H1 (cell line): ENCODE measurements around the gene ANKS1A. TPM values are rescaled to one million over a fixed set of nuclear protein-coding genes. Genes with fewer than 3 reads are reported as not detected.

ENCODE experiments used
- CBX8 ChIP-seq: fragments of 300-800, 300-1000 bp; sonication (generic); IDR thresholded peaks from 2 replicates; pipeline ENCODE4 v1.7.1; 2016; ENCODE audit warnings: low read depth, low read length, borderline replicate concordance
- CTBP2 ChIP-seq: IDR thresholded peaks from 2 replicates; pipeline ENCODE4 v1.7.0; 2011; ENCODE audit warnings: borderline replicate concordance, mild to moderate bottlenecking, moderate library complexity, mixed read lengths, low read length; ENCODE audit not compliant: insufficient read depth, insufficient read length
- RBBP5 ChIP-seq: IDR thresholded peaks from 2 replicates; pipeline ENCODE4 v1.7.1; 2012; ENCODE audit warnings: low read depth, mild to moderate bottlenecking, inconsistent platforms, low read length, moderate library complexity, borderline replicate concordance
- SUZ12 ChIP-seq: fragments of 200-600 bp; sonication (generic); IDR thresholded peaks from 2 replicates; pipeline ENCODE4 v1.6.1; 2012; ENCODE audit warnings: mild to moderate bottlenecking, inconsistent platforms, low read length, moderate library complexity, mixed read lengths
- TCF12 ChIP-seq: IDR thresholded peaks from 2 replicates; pipeline ENCODE4 v1.6.1; 2011; ENCODE audit warnings: low read depth, mild to moderate bottlenecking, low read length
- polyA plus RNA-seq, 7 experiments: library from polyadenylated mRNA; depleted of rRNA in 3 of 7; stranded (reverse) in 5 of 7; unstranded in 2 of 7; fragments of >200 nt in 5 of 7; fragments of 200-250 nt in 2 of 7; gene quantifications; 1 replicate in 5 of 7; 2 replicates in 1 of 7; 4 replicates in 1 of 7; pipeline versions ENCODE4 v1.2.1 to v1.2.3, GENCODE V29; 2011 to 2013; ENCODE audit warnings: missing spikeins in 2 of 7, mixed read lengths in 2 of 7
- total RNA-seq: library from RNA; stranded (reverse); fragmentation: NEBNext Ultra II Directional; extraction: Animal tissue kit (Norgen Biotek cat#: 25700); gene quantifications from 2 replicates; pipeline ENCODE4 v1.2.1, GENCODE V29; 2021

Gene ANKS1A
- total and polyA plus RNA-seq, 2 of the 8 experiments (the other 6 are each of a cell fraction or from before 2014, with no cell fraction given), result 9.8 to 30.9 TPM

- TF ChIP-seq CBX8 (no peak), RBBP5 (no peak), SUZ12 (no peak), CTBP2 (no peak), TCF12 (no peak)
Observed at GRCh38 chr6:35018746-35019145, 129.7 kb downstream of the ANKS1A start (continued).
